Muscle of back (tissue), 11 donors: ENCODE results near the gene TCAP. TPM values are rescaled to one million over a fixed set of nuclear protein-coding genes. Genes with fewer than 3 reads are reported as not detected.

ENCODE experiments used
- DNase-seq, 3 donors: peaks; one replicate each; pipeline versions ENCODE4 v3.0.0 to v3.0.0-alpha.2; 2013
- polyA plus RNA-seq, 10 donors: library from polyadenylated mRNA; unstranded; fragments of 120-200 nt; gene quantifications; one replicate each; pipeline ENCODE4 v1.2.1, GENCODE V29; 2013; ENCODE audit not compliant: insufficient read length in 10 of 10

The TCAP gene
- polyA plus RNA-seq, 10 donors: 193 to 440 (median 306) TPM

GRCh38 chr17:39627712-39628516, 37.2 kb upstream of the TCAP start:
- no peak for DNase-seq

DNA sequence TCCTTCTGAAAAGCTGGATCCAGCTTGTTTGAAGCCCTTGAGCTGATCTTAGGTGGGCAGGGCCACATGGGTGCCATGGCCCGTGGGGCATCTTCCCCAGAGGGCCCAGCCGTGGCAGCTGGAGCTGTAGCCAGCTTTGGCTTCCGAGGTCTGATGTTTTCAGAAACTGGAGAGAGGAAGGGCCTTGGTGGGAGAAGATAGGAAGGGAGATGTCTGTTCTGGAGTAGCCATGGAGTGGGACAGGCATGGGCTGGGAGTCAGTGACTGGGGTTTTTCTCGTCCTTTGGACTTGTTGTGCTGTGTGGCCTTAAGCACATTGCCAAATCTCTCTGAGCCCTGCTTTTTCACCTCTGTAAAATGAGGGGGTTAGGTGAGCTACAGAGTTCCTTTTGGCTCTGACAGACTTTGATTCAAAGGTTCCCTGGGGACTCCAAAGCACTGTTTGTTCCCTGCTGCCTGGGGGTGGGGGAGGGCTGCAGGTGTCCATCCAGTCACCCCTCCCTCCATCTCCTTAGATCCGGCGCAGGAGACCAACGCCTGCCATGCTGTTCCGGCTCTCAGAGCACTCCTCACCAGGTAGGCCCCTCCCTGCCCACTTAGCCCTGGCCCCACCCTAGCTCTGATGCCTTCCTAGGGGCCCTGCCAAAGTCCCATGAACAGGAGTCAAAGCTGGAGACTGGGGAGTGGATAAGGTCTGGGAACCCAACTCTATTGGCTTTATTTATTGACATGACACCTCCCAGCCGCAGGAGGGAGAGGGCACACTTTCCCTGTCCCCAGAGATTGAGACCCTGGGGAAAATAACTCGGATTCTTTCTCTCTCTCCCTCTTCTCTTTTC, 36.3 kb upstream of the TCAP start:
- no peak for DNase-seq

DNA sequence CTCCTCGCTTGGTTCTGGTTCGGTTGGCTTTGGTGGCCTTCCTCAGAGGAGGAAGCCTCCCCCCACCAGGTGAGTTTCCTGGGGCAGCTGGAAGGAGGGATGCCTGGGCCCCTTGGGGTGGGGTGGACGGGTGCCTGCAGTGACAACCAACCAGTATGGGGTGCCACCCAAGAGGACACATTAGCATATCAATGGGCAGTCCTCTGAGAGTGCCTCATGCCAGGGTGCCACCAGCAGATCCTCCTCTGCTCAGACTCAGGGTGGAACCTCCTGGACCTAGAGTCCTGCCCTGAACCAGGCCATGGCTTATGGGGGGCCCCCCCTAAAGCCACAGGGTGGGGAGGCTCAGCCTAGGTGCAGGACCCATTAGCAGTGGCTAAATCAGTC, 35.7 kb upstream of the TCAP start:
- no peak for DNase-seq

DNA sequence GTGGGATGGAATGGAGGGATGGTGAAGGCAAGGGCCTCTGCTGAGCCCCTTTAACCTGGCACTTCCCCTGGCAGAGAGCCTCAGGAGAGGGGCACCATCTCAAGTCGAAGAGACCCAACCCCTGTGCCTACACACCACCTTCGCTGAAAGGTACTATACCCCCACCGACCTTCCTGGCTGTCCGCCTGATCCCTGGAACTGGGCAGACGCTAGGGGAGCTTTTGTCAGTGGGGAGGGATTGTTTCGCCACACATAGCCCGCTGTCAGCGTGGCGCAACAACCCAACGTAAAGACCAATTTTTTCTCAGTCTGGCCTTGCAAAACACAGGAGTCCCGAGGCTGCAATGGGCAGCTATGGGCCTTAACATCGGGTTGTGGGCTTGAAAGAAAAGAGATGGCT, 35.3 kb upstream of the TCAP start:
- no peak for DNase-seq

DNA sequence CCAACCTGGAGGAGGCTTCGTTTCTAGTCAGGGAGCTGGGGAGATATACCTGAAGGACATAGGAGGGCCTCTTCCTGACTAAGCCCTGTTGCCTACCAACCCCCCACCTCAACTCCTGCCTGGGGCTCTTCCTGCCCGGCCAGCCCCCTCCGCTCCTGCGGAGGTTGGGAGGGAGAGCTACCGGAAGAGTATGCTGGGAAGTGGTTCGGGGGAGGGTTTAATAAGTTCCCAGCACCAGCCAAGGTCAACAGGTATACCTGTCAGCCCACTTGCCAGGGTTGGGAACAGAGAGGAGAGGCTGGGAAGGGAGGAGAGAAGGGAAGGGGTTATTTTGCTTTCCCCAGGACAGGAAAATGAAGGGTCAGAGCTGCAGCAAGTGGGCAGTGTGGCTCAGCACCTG, 33.7 kb upstream of the TCAP start:
- no peak for DNase-seq

GRCh38 chr17:39632153-39632941, 32.8 kb upstream of the TCAP start:
- no peak for DNase-seq

DNA sequence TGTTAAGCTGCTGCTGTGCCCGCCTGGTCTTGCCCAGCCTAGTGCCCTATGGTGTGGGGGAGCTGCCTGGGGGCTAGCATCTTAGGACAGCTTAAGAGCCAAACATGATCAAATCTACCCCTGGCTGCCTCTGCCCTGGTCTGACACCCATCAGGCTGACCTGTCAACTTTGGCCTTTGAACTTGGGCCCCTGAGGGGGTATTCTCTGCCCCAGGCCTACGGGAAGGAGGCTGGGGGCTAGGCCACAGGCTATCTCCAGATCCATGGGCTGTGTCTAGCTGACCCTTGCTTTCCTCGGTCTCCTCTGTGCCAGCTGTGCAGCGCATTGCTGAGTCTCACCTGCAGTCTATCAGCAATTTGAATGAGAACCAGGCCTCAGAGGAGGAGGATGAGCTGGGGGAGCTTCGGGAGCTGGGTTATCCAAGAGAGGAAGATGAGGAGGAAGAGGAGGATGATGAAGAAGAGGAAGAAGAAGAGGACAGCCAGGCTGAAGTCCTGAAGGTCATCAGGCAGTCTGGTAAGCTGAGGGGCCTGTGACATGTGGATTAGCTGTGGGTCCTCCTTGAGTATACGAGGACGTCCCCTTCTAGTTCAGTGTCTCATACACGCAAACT, 31.5 kb upstream of the TCAP start:
- no peak for DNase-seq

GRCh38 chr17:39634384-39634871, 30.7 kb upstream of the TCAP start:
- peak in 1 of 3 donors; percentile 55 for DNase-seq

DNA sequence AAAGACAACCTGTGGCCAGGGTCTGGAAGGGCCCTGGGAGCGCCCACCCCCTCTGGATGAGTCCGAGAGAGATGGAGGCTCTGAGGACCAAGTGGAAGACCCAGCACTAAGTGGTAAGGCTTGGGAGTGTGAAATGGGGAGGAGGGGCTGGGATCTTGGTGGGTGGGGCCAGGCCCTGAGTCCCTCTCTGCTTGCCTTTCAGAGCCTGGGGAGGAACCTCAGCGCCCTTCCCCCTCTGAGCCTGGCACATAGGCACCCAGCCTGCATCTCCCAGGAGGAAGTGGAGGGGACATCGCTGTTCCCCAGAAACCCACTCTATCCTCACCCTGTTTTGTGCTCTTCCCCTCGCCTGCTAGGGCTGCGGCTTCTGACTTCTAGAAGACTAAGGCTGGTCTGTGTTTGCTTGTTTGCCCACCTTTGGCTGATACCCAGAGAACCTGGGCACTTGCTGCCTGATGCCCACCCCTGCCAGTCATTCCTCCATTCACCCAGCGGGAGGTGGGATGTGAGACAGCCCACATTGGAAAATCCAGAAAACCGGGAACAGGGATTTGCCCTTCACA, 29.5 kb upstream of the TCAP start:
- DNase-seq: no peak

- DNase-seq: no peak
Observed at GRCh38 chr17:39636587-39636926, 28.6 kb upstream of the TCAP start.

DNA sequence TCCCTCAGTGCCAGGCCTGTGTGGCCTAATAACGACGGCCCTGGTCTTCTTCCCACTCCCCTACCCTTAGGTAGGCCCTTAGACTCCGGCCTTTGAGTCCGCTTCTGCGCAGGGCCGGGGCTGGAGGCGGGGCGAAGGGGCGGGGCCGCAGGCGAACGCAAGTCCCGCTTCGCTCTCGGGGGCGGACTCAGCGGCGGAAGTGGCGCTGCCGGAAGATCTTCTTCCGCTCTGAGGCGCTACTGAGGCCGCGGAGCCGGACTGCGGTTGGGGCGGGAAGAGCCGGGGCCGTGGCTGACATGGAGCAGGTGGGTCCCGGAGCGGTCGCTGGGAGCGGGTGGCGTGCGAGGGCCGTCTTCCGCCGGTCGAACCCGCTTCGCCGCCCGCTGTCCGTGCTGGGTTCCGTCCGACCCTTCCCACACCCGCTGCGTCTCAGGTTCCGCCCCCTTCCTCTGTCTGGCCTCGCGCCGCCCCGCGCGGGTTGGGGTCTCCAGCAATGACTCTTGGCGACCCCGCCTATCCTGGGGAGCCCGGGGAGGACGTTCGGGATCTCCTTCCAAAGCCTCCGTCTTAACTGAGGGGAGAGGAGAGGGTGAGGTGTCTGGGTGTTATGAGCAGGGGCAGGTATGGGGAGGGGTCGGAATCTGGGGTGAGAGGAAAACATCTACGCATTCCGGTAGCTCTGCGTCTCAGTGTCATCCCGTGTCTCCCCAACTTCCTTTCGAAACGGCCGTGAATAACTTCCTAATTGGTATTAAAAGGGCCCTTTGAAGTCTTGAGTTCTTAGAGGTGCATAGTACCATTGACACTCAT, 28.0 kb upstream of the TCAP start, which contains the start of gene STARD3:
TSS of gene STARD3 (plus strand) at position 218 of the 810 bp plus-strand sequence. CDS start 16,388 bp downstream, outside the sequence.
- DNase-seq: peak; percentile 83 to 97 (median 92)

DNA sequence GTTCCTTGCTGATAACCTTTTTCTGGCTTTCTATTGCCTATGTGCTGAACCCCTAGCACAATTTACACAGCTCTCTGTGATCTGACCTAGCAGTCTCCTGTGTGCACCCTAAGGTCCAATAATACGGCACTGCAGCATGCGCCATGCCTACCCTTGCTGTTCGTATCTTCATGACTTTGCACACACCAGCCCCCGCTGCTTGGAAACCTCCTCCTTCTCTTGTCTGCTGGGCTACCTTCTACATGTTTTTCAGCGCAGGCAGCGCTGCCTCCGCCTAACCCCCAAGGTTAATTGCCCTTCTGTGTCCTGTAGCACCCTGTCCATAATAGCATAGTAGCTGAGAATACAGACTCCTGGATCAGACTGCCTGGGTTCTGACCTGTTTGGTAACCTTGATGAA, 26.8 kb upstream of the TCAP start:
- no peak for DNase-seq

DNA sequence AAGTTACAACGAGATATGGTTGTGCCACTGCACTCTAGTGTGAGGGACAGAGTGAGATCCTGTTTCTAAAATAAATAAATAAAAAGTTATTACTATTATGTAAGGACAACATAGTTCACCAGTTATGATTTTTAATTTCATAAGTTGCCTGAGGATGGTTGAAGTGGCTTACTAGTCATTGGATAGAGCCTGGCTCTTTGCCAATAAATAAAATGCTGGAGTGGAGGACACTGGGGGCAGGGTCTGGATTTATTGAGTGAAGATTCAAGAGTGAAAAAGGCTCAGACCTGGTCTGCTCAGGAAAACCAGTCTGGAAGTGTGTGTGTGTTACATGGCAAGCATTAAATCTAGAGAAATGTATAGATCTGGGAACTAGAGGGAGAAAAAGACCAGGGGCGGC, 26.1 kb upstream of the TCAP start:
- DNase-seq: no peak

- DNase-seq: no peak
Observed at GRCh38 chr17:39639566-39640458, 25.3 kb upstream of the TCAP start.

- DNase-seq: no peak
Observed at GRCh38 chr17:39640591-39641031, 24.5 kb upstream of the TCAP start.

DNA sequence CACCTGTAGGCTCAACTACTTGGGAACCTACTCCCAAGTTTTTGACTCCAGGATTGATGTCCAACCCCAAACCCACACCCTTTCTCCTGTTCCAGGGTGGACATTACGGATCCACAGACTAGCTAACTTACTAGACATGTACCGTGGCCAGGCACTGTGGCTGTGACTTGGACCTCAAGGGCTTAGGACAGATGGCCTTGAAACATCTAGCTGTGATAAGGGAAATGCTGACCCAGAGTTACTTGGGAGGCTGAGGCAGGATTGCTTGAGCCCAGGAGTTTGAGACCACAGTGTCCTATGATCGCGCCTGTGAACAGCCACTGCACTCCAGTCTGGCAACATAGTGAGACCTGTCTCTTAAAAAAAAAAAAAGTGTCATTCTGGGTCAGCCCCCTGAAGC, 24.1 kb upstream of the TCAP start:
- DNase-seq: no peak

GRCh38 chr17:39641883-39642282, 23.3 kb upstream of the TCAP start:
- DNase-seq: no peak

- DNase-seq: no peak
Observed at GRCh38 chr17:39642291-39643074, 22.7 kb upstream of the TCAP start.
